ENCODE data around the gene DACH1. TPM values are rescaled to one million over a fixed set of nuclear protein-coding genes. Genes with fewer than 3 reads are reported as not detected.

The DACH1 gene
- total and polyA plus RNA-seq, 2 donors (not counting 1 experiment from before 2014, with no cell fraction given), result 0.02 to 0.33 TPM

GRCh38 chr13:71814806-71815360 is 52.1 kb downstream of the DACH1 start:
- H3K9me3 ChIP-seq (ENCODE audit: control insufficient read depth, insufficient read depth, low read depth, low read length), result no peaks in the 10 kb centered on the region
- H3K79me2 ChIP-seq (ENCODE audit: control insufficient read depth, insufficient read depth, low read length), result no peaks in the 10 kb centered on the region
- TF ChIP-seq EZH2 (IDR thresholded peaks at IDR 0.05; ENCODE audit: low read length, missing control alignments), result no peak
- no peak for TF ChIP-seq CTCF (conservative IDR thresholded peaks at IDR 0.05 in 1 of 2, IDR thresholded peaks at IDR 0.05 in 1 of 2; ENCODE audit: low read depth in 1 of 2, low read length in 2 of 2)
- H3K9ac ChIP-seq (ENCODE audit: insufficient read depth, low read length), result no peak overlapping the region
- no peaks in the 10 kb centered on the region for H3K4me1 ChIP-seq (ENCODE audit: control insufficient read depth, extremely low read depth, insufficient read depth, low read length)
- DNase-seq (ENCODE audit: low read depth in 2 of 2), result no peak
- no peaks in the 10 kb centered on the region for H3K36me3 ChIP-seq (ENCODE audit: control insufficient read depth, insufficient read depth, low read length)
- H4K20me1 ChIP-seq (ENCODE audit: control insufficient read depth, extremely low read depth, insufficient read depth, low read length), result no peaks in the 10 kb centered on the region
- H3K4me3 ChIP-seq (replicated peaks in 1 of 4; ENCODE audit: control extremely low read depth in 1 of 4, insufficient read depth in 1 of 4, low read depth in 3 of 4, low read length in 4 of 4), result no peak overlapping the region
- H2AFZ ChIP-seq (ENCODE audit: low read length), result no peak overlapping the region
- H3K27ac ChIP-seq (ENCODE audit: insufficient read depth, low read length), result no peak overlapping the region
- no peaks in the 10 kb centered on the region for H3K27me3 ChIP-seq (ENCODE audit: control insufficient read depth, insufficient read depth, low read length)
- H3K4me2 ChIP-seq (ENCODE audit: extremely low read depth, insufficient read depth, low read length), result no peak overlapping the region

GRCh38 chr13:71813187-71813586 is 53.8 kb downstream of the DACH1 start:
- Histone ChIP-seq H3K27me3 (ENCODE audit: control insufficient read depth, insufficient read depth, low read length) (no peaks in the 10 kb centered on the region), H3K79me2 (ENCODE audit: control insufficient read depth, insufficient read depth, low read length) (no peaks in the 10 kb centered on the region), H2AFZ (ENCODE audit: low read length) (no peak overlapping the region), H3K9me3 (ENCODE audit: control insufficient read depth, insufficient read depth, low read depth, low read length) (no peaks in the 10 kb centered on the region), H3K4me1 (ENCODE audit: control insufficient read depth, extremely low read depth, insufficient read depth, low read length) (no peaks in the 10 kb centered on the region), H3K27ac (ENCODE audit: insufficient read depth, low read length) (no peak overlapping the region), H3K9ac (ENCODE audit: insufficient read depth, low read length) (no peak overlapping the region), H3K4me2 (ENCODE audit: extremely low read depth, insufficient read depth, low read length) (no peak overlapping the region), H3K36me3 (ENCODE audit: control insufficient read depth, insufficient read depth, low read length) (no peaks in the 10 kb centered on the region), H3K4me3 (replicated peaks in 1 of 4; ENCODE audit: control extremely low read depth in 1 of 4, insufficient read depth in 1 of 4, low read depth in 3 of 4, low read length in 4 of 4) (no peak overlapping the region), H4K20me1 (ENCODE audit: control insufficient read depth, extremely low read depth, insufficient read depth, low read length) (no peaks in the 10 kb centered on the region)
- TF ChIP-seq CTCF (conservative IDR thresholded peaks at IDR 0.05 in 1 of 2, IDR thresholded peaks at IDR 0.05 in 1 of 2; ENCODE audit: low read depth in 1 of 2, low read length in 2 of 2) (no peak), EZH2 (IDR thresholded peaks at IDR 0.05; ENCODE audit: low read length, missing control alignments) (no peak)
- DNase-seq (ENCODE audit: low read depth in 2 of 2), result no peak

- H3K4me1 ChIP-seq (ENCODE audit: control insufficient read depth, extremely low read depth, insufficient read depth, low read length), result no peaks in the 10 kb centered on the region
- no peak overlapping the region for H2AFZ ChIP-seq (ENCODE audit: low read length)
- no peak for TF ChIP-seq EZH2 (IDR thresholded peaks at IDR 0.05; ENCODE audit: low read length, missing control alignments)
- no peak for TF ChIP-seq CTCF (conservative IDR thresholded peaks at IDR 0.05 in 1 of 2, IDR thresholded peaks at IDR 0.05 in 1 of 2; ENCODE audit: low read depth in 1 of 2, low read length in 2 of 2)
- H3K9ac ChIP-seq (ENCODE audit: insufficient read depth, low read length), result no peak overlapping the region
- H3K4me3 ChIP-seq (replicated peaks in 1 of 4; ENCODE audit: control extremely low read depth in 1 of 4, insufficient read depth in 1 of 4, low read depth in 3 of 4, low read length in 4 of 4), result no peak overlapping the region
- no peak overlapping the region for H3K4me2 ChIP-seq (ENCODE audit: extremely low read depth, insufficient read depth, low read length)
- no peaks in the 10 kb centered on the region for H3K9me3 ChIP-seq (ENCODE audit: control insufficient read depth, insufficient read depth, low read depth, low read length)
- no peaks in the 10 kb centered on the region for H3K36me3 ChIP-seq (ENCODE audit: control insufficient read depth, insufficient read depth, low read length)
- no peaks in the 10 kb centered on the region for H3K27me3 ChIP-seq (ENCODE audit: control insufficient read depth, insufficient read depth, low read length)
- H4K20me1 ChIP-seq (ENCODE audit: control insufficient read depth, extremely low read depth, insufficient read depth, low read length), result no peaks in the 10 kb centered on the region
- no peak overlapping the region for H3K27ac ChIP-seq (ENCODE audit: insufficient read depth, low read length)
- DNase-seq (ENCODE audit: low read depth in 2 of 2), result no peak
- no peaks in the 10 kb centered on the region for H3K79me2 ChIP-seq (ENCODE audit: control insufficient read depth, insufficient read depth, low read length)
These were observed 55.7 kb downstream of the DACH1 start for GRCh38 chr13:71811344-71811743.

All from fibroblast of lung (primary cell).